NCI-H187 treated with DMSO at 0.1 percent for 48 hours (cell line): Measurements from ENCODE around the gene PCSK2.

ENCODE experiments used
- DNase-seq: peaks from one replicate; lab custom pipeline; 2025; lab: John Stamatoyannopoulos, UW

Gene PCSK2

GRCh38 chr20:17339000-17339399, 112.2 kb downstream of the PCSK2 start:
- no peak for DNase-seq

- DNase-seq: no peak
Measured at GRCh38 chr20:17343091-17343490, 116.3 kb downstream of the PCSK2 start.

DNA sequence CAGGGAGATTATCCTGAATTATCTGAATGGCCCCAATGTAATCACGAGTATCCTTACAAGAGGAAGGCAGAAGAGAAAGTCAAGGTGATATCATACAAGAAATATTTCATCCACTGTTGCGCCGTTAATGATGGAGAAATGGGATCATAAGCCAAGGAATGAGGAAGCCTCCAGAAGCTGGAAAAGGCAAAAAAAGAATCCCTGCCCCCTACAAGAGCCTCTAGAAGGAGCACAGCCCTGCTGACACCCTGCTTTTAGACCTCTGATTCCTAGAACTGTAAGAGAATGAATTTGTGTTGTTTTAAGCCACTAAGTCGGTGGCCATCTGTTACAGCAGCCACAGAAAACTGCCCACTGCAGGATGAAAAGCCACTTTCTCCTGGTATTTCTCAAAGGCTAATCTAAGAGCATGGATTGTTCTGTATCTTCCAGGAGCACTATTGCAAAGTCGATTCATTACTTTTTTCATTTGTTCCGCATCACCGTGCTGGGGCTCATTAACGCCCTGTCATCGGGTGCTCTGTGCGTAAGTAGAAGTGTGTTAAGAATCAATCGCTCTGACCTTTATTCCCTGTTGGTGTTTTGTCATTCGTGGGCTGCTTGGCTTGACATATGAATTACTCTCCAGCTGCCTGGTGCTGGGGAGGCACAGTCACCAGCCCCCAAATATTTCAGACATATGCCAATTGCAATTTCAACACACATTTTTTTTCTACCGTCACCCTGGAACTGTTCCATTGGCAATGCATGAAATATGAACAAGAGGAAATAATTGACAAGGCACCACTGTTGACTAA, 117.0 kb downstream of the PCSK2 start:
- DNase-seq: no peak

- no peak for DNase-seq
Measured at GRCh38 chr20:17344790-17345189, 118.0 kb downstream of the PCSK2 start.

- no peak for DNase-seq
Measured at GRCh38 chr20:17345321-17345720, 118.5 kb downstream of the PCSK2 start.

DNA sequence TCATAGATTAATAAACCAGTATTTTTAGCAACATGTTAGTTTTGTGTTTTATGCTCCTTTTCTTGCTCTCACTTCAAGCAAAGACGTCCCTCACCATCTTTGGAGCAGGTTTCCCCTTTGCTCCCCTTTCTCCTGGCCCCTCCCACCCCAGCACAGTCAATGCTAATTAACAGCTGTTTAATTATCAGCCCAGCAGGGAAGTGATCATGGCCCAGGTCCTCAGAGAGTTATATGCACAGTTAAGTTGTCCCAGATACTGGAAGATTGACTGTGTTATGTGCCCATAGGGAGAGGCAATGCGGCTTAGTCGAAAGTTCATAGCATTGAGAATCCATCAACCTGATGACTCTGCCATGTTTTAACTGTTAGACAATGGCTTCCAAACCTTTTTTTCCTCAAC, 123.5 kb downstream of the PCSK2 start:
- no peak for DNase-seq

DNA sequence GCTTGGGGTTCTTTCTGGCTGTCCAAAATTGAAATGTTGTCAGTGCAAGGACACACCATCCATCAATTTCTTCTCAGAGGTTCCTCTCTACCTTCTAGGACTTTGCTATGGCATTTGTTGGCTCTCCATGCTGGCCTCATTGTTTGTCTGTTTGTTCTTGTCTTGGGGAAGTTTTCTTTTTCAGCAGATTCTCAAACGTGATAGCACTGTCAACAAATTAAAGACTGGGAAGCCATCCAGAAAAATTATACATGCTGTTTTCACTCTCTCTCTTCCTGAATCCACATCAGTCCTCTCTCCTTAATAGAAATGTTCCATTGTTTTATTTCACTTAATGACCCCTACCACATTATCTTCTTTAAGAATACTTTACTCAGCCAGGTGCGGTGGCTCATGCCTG, 130.4 kb downstream of the PCSK2 start:
- DNase-seq: no peak

GRCh38 chr20:17358854-17359253, 132.0 kb downstream of the PCSK2 start:
- DNase-seq: no peak

DNA sequence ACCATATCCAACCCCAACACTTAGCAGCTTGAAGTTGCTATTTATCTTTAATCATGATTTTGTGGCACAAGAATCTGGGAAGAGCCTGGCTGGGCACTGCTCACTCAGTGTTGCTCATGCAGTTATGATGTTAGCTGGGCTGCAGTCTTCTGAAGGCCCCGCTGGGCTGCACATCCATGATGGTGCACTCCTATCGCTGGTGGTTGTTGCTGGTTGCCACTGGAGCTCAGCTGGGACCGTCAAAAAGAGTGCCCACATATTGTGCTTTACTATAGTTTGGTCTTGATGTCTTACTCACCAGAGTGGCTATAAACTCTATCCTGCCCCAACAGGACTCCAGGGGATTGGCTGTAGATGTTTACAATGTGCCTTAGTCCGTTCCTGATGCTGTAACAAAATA, 137.8 kb downstream of the PCSK2 start:
- no peak for DNase-seq

DNA sequence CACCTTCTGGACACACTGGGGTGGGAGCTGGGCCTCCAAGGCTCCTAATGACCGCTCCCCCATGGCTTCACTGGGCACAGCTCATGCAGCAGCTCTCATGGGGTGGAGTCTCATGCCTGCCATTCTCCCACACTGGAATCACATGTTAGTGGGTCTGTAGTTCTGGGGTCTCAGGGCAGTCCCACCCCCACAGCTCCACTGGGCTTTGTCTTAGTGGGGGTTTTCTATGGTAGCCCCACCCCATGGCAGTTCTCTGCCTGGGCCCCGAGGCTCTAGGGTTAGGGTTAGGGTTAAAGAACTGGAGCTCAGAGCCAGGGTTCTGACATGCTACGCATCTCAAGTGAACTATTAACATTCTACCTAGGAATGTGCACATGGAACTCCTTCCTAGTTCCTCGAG, 139.0 kb downstream of the PCSK2 start:
- DNase-seq: no peak

DNA sequence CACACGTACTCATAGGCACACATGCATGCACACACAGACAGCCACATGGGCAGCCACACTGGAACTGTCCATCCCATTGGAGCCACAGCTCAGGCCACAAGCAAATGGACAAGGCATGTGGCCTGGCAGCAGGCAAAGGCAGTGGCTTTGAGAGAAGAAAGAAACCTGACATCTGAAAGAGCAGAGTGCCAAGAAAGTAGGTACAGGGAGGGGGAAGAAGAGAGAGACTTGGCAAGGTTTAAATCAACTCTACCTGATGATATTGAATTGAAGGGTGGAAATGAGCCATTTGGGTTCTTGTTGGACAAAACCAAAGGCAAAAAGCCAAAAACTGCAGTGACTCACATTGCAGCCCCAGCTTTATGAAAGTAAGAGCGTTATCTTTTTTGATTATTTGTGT, 142.7 kb downstream of the PCSK2 start:
- DNase-seq: no peak

GRCh38 chr20:17372806-17373440, 146.1 kb downstream of the PCSK2 start:
- DNase-seq: no peak

DNA sequence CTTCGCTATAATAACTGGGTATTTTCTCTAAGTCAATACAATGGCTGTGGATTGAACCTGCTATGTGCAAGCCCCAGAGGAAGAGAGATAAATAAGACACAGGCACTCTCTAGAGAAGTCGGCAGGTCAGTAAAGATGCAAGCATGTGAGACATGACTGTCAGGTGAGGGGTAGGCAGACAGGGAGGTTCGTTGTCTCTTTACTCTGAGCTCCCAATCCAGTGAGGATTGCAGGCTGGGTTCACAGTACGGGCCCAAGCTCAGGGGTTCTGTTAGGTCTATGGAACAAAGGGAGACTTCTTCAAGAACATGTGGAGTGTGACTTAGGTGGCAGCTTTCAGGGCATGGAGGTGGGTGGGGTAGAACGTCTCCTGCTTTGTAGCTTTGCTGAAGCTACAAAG, 147.2 kb downstream of the PCSK2 start:
- DNase-seq: no peak

- no peak for DNase-seq
Measured at GRCh38 chr20:17376031-17376430, 149.2 kb downstream of the PCSK2 start.

DNA sequence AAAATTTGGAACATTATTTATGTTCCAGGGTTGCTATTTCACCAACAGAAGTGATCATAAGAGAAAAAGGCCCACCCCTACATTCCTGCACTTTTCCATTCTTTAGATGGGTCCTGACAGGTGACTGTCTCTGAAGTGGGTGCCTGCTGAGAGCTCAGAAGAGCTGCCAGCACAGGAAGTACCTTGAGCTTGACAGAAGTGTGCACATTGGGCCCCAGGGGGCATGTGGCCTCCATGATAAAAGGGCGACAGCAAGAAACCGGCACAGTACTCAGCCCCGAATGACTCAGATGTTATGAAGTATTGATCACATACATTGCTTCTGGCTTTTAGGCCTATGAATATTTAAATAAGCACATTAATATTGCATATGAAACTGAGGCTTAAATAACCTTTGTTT, 150.4 kb downstream of the PCSK2 start:
- DNase-seq: no peak

DNA sequence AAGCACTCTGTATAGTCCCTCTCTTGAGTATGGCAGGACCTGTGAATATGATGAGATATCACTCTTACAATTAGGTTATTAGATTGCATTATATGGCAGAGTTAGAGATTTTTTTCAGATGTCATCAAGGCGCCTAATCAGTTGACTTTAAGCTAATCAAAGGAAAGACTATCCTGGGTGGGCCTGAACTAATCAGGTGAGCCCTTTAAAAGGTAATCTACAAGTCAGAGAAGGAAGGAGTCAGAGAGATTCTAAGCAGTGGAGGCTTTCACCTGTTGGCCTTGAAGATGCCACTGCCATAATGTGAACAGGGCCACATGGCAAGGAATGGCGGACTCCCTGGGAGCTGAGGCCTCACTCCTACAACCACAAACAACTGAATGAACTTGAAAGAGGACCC, 152.8 kb downstream of the PCSK2 start:
- DNase-seq: no peak

DNA sequence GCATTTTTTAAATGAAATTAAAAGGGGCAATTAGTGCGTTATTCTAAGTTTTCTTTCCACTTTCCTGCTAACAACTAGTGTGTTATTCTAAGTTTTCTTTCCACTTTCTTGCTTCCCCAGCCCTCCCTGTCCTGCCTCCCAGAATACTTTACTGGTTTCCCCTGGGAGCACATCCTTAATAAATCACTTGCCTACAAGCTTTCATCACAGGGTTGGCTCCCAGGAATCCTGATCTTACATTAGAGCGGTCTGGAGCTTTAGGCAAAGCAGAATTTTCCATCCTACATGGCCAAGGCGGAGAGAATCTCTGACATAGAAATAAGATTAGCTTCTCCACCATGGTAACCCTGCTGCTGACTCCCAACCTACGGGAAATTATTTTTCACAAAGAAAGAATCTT, 154.0 kb downstream of the PCSK2 start:
- DNase-seq: no peak

GRCh38 chr20:17381724-17382123, 154.9 kb downstream of the PCSK2 start:
- DNase-seq: no peak

GRCh38 chr20:17385798-17386197, 159.0 kb downstream of the PCSK2 start:
- no peak for DNase-seq

DNA sequence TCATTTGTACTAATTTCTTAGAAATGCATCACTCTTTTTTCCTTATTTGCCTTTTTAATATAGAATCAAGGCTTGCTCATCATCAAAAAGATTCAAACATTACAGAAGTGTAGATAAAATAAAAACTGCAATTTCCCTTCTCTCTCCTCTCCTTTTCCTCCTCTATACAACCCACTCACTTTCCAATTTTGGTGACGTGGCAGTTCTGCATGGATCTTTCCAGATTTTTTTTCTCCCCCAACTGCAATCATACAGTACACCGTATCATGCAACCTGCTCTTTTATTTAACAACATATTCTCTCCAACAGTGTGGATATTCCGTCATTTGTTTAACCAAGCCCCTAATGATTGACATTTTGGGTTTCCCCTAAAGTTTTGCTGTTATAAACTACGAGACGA, 163.8 kb downstream of the PCSK2 start:
- DNase-seq: no peak

GRCh38 chr20:17391127-17391771, 164.4 kb downstream of the PCSK2 start:
- no peak for DNase-seq

- no peak for DNase-seq
Measured at GRCh38 chr20:17394411-17394810, 167.6 kb downstream of the PCSK2 start.

DNA sequence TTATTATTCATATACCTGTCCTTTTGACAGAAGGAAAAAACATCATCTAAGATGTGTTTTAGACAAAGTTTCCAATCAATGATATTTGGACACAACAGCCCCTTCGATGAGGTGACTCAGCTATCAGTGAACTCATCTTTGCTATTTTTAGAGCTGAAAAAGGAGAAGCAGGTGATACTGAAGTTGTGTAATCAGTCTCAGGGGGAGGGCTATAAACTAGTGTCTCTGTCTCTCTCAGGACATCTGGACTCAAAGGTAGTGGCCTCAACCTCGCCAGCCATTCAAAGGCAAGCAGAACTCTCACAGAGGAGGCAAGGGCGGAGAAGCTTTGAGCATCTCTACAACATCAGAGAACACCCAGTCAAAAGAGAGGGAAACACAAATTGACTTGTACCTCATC, 168.9 kb downstream of the PCSK2 start:
- no peak for DNase-seq
